ENCODE results near the gene RAET1L. TPM values are rescaled to one million over a fixed set of nuclear protein-coding genes. Genes with fewer than 3 reads are reported as not detected.
"Not testable (repeated sequence)": the region's sequence is repeated elsewhere in the genome, so short reads cannot be mapped to it uniquely, and the experiment has no call there.

Gene RAET1L
- total RNA-seq, 3 donors from 2014 or later = not detected

- TF ChIP-seq CTCF (IDR thresholded peaks at IDR 0.05) = no peak
- TF ChIP-seq POLR2AphosphoS5 (IDR thresholded peaks at IDR 0.05) = no peak
- no peak for TF ChIP-seq POLR2A (IDR thresholded peaks at IDR 0.05)
- intact Hi-C loops (cut with DNase I; ENCODE audit: low total_unique reads) = no loop called here
- peaks cover 0 to 18% of the 10 kb centered on the region in 2 donors for H3K27me3 ChIP-seq
- no peak overlapping the region for H3K4me3 ChIP-seq
- H3K27ac ChIP-seq = no peak overlapping the region
- H3K4me1 ChIP-seq = no peaks in the 10 kb centered on the region
- no peaks in the 10 kb centered on the region for H3K9me3 ChIP-seq
- DNase-seq (ENCODE audit: low spot score in 2 of 2) = no peak
- H3K36me3 ChIP-seq = no peaks in the 10 kb centered on the region
Measured at GRCh38 chr6:149979293-149979692, 46.0 kb downstream of the RAET1L start.

GRCh38 chr6:149978610-149979009 is 46.7 kb downstream of the RAET1L start:
- DNase-seq (ENCODE audit: low spot score in 2 of 2) = no peak
- intact Hi-C loops (cut with DNase I; ENCODE audit: low total_unique reads) = no loop called here

GRCh38 chr6:149977221-149977620 is 48.1 kb downstream of the RAET1L start:
- H3K36me3 ChIP-seq = no peaks in the 10 kb centered on the region
- intact Hi-C loops (cut with DNase I; ENCODE audit: low total_unique reads) = no loop called here
- no peaks in the 10 kb centered on the region for H3K4me1 ChIP-seq
- no peak overlapping the region for H3K27ac ChIP-seq
- H3K4me3 ChIP-seq = no peak overlapping the region
- no peak for DNase-seq (ENCODE audit: low spot score in 2 of 2)
- H3K27me3 ChIP-seq = peaks cover 0 to 12% of the 10 kb centered on the region in 2 donors
- H3K9me3 ChIP-seq = no peaks in the 10 kb centered on the region
- TF ChIP-seq POLR2A (IDR thresholded peaks at IDR 0.05) (no peak), POLR2AphosphoS5 (IDR thresholded peaks at IDR 0.05) (no peak), CTCF (IDR thresholded peaks at IDR 0.05) (no peak)

More at GRCh38 chr6:149978610-149979009, 46.7 kb downstream of the RAET1L start:
- TF ChIP-seq CTCF (IDR thresholded peaks at IDR 0.05) = no peak
- TF ChIP-seq POLR2AphosphoS5 (IDR thresholded peaks at IDR 0.05) = no peak
- no peak for TF ChIP-seq POLR2A (IDR thresholded peaks at IDR 0.05)
- Histone ChIP-seq H3K9me3 (no peaks in the 10 kb centered on the region), H3K27me3 (peaks cover 0 to 20% of the 10 kb centered on the region in 2 donors), H3K4me1 (no peaks in the 10 kb centered on the region), H3K36me3 (no peaks in the 10 kb centered on the region), H3K27ac (no peak overlapping the region), H3K4me3 (no peak overlapping the region)

GRCh38 chr6:149975400-149975799 is 49.9 kb downstream of the RAET1L start:
- peaks cover 0 to 5% of the 10 kb centered on the region in 2 donors for H3K27me3 ChIP-seq
- no peaks in the 10 kb centered on the region for H3K4me1 ChIP-seq
- H3K4me3 ChIP-seq = no peak overlapping the region
- no peaks in the 10 kb centered on the region for H3K36me3 ChIP-seq
- no peak for DNase-seq (ENCODE audit: low spot score in 2 of 2)
- TF ChIP-seq CTCF (IDR thresholded peaks at IDR 0.05) (no peak), POLR2A (IDR thresholded peaks at IDR 0.05) (no peak), POLR2AphosphoS5 (IDR thresholded peaks at IDR 0.05) (no peak)
- intact Hi-C loops (cut with DNase I; ENCODE audit: low total_unique reads) = no loop called here
- no peak overlapping the region for H3K27ac ChIP-seq
- no peaks in the 10 kb centered on the region for H3K9me3 ChIP-seq

GRCh38 chr6:149974825-149975224 is 50.5 kb downstream of the RAET1L start:
- no peak overlapping the region for H3K4me3 ChIP-seq
- intact Hi-C loops (cut with DNase I; ENCODE audit: low total_unique reads) = no loop called here
- no peak for DNase-seq (ENCODE audit: low spot score in 2 of 2)

GRCh38 chr6:149974394-149974793 is 50.9 kb downstream of the RAET1L start:
- H3K27ac ChIP-seq; H3K4me1 ChIP-seq; H3K4me3 ChIP-seq; intact Hi-C loops (cut with DNase I; ENCODE audit: low total_unique reads); H3K36me3 ChIP-seq; H3K9me3 ChIP-seq; DNase-seq (ENCODE audit: low spot score in 2 of 2): not testable (repeated sequence)
- H3K27me3 ChIP-seq = peaks cover 0 to 11% of the 10 kb centered on the region in 2 donors

More at GRCh38 chr6:149974825-149975224, 50.5 kb downstream of the RAET1L start:
- Histone ChIP-seq H3K4me1 (no peaks in the 10 kb centered on the region), H3K27ac (no peak overlapping the region), H3K9me3 (no peaks in the 10 kb centered on the region), H3K27me3 (peaks cover 0 to 6% of the 10 kb centered on the region in 2 donors), H3K36me3 (no peaks in the 10 kb centered on the region)
- TF ChIP-seq CTCF (IDR thresholded peaks at IDR 0.05) (no peak), POLR2A (IDR thresholded peaks at IDR 0.05) (no peak), POLR2AphosphoS5 (IDR thresholded peaks at IDR 0.05) (no peak)

Data from breast epithelium (tissue), 4 donors.